Heart left ventricle (tissue), 13 donors: Measurements from ENCODE around the gene EYS.

Experiments
- CTCF ChIP-seq, 12 donors: fragments of 200-600 bp; sonication (generic) in 4 of 12; IDR thresholded peaks; one replicate each; pipeline versions ENCODE4 v1.5.0 to v1.8.0; 2018 to 2022; ENCODE audit warnings: antibody characterized with exemption in 12 of 12, mild to moderate bottlenecking in 5 of 12
- POLR2A ChIP-seq, 2 donors: fragments of 450-650 bp; IDR thresholded peaks; one replicate each; pipeline ENCODE4 v1.6.1; 2017; ENCODE audit warnings: antibody characterized with exemption in 2 of 2, mild to moderate bottlenecking in 2 of 2, moderate library complexity in 2 of 2
- donor health status: ischemic (EF 13 %, LVEDD 7.1; RV severe dilation, severe dysfunction).
- donor health status: DM: no; HTN: yes; CAD: no.
- donor health status: DM: no; HTN: no; CAD: no.
- donor health status: ischemic (EF 25% LVEDD 6.9; RV normal size, moderate dysfunction).
- donor health status: ischemic (EF 25% LVEDD 5.7; RV mildly dilated, moderate dysfunction).
- donor health status: ischemic (EF 35%, LVEDD 5.7; RV mildly dilated, moderate dysfunction).
- donor health status: nonischemic (EF 11% LVEDD 7.7; RV severe dilation, severe dysfunction).
- donor health status: DM: yes; HTN: yes; CAD: no.
- donor health status: PGD.
- donor health status: ischemic (EF 29% LVEDD 5.4; RV normal size, mild dysfunction).
- donor health status: nonischemic (EF 23%, LVEDD 6.1; RV moderate dilation, normal function).

- no peak for TF ChIP-seq CTCF (IDR thresholded peaks at IDR 0.05)
- no peak for TF ChIP-seq POLR2A (IDR thresholded peaks at IDR 0.05)
These were observed 1914.1 kb downstream of the EYS start for GRCh38 chr6:63792736-63793464.
